ENCODE measurements around the gene GRK5. TPM values are rescaled to one million over a fixed set of nuclear protein-coding genes. Genes with fewer than 3 reads are reported as not detected.

GRK5 gene
- total RNA-seq, 1 experiment from 2014 or later, result 1.2 TPM

DNA sequence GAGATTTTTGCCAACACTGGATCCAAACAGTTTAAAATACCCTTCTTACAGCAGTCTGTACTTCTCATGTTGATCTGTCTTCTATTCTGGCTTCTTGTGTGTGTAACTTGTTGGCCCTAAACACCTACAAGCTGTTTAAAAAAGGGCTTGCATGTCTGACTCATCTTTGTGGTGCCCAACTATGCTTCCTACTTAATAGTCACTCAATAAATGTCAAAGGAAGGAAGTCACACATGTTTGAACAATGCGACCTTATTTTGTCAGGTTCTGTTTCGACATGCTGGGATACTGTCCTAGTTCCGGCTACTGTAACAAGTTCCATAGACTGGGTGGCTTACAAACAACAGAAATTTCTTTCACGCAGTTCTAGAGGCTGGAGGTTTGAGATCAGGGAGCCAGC lies 9.4 kb upstream of the GRK5 start:
- Mint-ChIP-seq H3K27ac (peak overlapping the region in 1 of 3 experiments; percentile 80; a peak in 1 of 7 replicates), H3K9me3 (no peaks in the 10 kb centered on the region), H3K4me1 (peaks cover 12 to 18% of the 10 kb centered on the region in 2 experiments), H3K36me3 (ENCODE audit: insufficient read depth in 1 of 3, low read depth in 3 of 3) (no peaks in the 10 kb centered on the region), H3K27me3 (ENCODE audit: low read depth) (peaks cover 17% of the 10 kb centered on the region), H3K4me3 (no peak overlapping the region)
- Histone ChIP-seq H4K20me1 (ENCODE audit: control insufficient read depth, insufficient read depth, insufficient read length) (no peaks in the 10 kb centered on the region), H3K4me1 (ENCODE audit: insufficient read depth, low read length) (no peaks in the 10 kb centered on the region), H2BK120ac (ENCODE audit: low read depth, low read length, poor library complexity, severe bottlenecking) (no peak overlapping the region), H3K56ac (ENCODE audit: insufficient read length, low read depth, low read length) (no peak overlapping the region), H2BK20ac (ENCODE audit: low read depth, low read length, poor library complexity, severe bottlenecking) (no peak overlapping the region), H3T11ph (ENCODE audit: low read length) (no peak overlapping the region), H4K5ac (ENCODE audit: insufficient read length, low read depth, low read length) (no peak overlapping the region), H3K18ac (ENCODE audit: insufficient read length, low read depth, low read length) (no peak overlapping the region), H4K91ac (ENCODE audit: insufficient read length, low read depth, low read length) (no peak overlapping the region), H3K27me3 (ENCODE audit: insufficient read depth, low read length) (no peaks in the 10 kb centered on the region), H2BK15ac (ENCODE audit: low read depth, low read length) (no peak overlapping the region), H3K4me2 (ENCODE audit: insufficient read depth, insufficient read length, low read length) (no peak overlapping the region), H2AFZ (ENCODE audit: low read length) (no peak overlapping the region), H3K79me1 (ENCODE audit: insufficient read depth, low read depth, low read length, poor library complexity, severe bottlenecking) (no peaks in the 10 kb centered on the region), H3K9me3 (ENCODE audit: control insufficient read depth, low read depth, low read length) (no peaks in the 10 kb centered on the region), H3K23ac (ENCODE audit: insufficient read length, low read depth, low read length) (no peak overlapping the region), H3K27ac (ENCODE audit: insufficient read length, low read depth, low read length) (no peak overlapping the region), H3K14ac (ENCODE audit: insufficient read depth, low read length) (no peak overlapping the region), H2BK5ac (ENCODE audit: insufficient read length, low read length) (no peak overlapping the region), H3K4ac (ENCODE audit: low read depth, low read length) (no peak overlapping the region), H2AK5ac (ENCODE audit: insufficient read length, low read length) (no peak overlapping the region), H2BK12ac (ENCODE audit: insufficient read length, low read depth, low read length) (no peak overlapping the region), H4K8ac (replicated peaks; ENCODE audit: insufficient read length, low read depth, low read length) (no peak overlapping the region), H3K23me2 (ENCODE audit: insufficient read length, low read depth, low read length, poor library complexity, severe bottlenecking) (no peaks in the 10 kb centered on the region), H3K79me2 (ENCODE audit: insufficient read depth, low read length) (no peaks in the 10 kb centered on the region), H3K9ac (ENCODE audit: extremely low read depth, insufficient read length, low read length) (no peak overlapping the region)
- WGBS (ENCODE audit: extremely low coverage, insufficient read length, low lambda C conversion rate), result no CpG with 5 or more reads among the region's 4 CpGs
- DNase-seq, result no peak
- TF ChIP-seq CTCF (conservative IDR thresholded peaks at IDR 0.05), result no peak

All from H9 (cell line).